Measurements from ENCODE around the gene TUBB3.

TUBB3 gene

DNA sequence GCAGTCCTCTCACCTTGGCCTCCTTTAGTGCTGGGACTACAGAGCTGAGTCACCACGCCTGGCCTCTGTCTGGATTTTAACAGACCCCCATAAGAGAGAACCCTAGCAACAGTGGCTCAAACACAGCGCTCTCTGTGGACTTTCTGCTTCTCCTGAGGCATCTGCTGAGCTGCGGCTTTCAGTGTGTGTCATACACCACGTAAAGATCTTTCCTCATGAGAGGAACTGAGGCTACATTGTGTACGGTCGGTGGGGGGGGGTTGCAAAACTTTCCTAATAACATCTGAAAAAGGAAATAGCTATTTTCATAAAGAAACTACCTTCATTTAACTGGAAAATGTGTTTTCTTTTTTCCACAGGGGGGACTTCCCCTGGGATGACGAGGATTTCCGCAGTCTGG, 58.3 kb downstream of the TUBB3 start:
- H3K27ac ChIP-seq = no peak overlapping the region
- peaks cover 54 to 84% (median 73%) of the 10 kb centered on the region in 3 donors for H3K36me3 ChIP-seq
- H3K9me3 ChIP-seq = no peaks in the 10 kb centered on the region
- intact Hi-C loops (cut with DNase I; ENCODE audit: low total_unique reads) = no loop called here
- no peaks in the 10 kb centered on the region for H3K4me1 ChIP-seq
- H3K27me3 ChIP-seq = no peaks in the 10 kb centered on the region
- TF ChIP-seq, protein P1, sequence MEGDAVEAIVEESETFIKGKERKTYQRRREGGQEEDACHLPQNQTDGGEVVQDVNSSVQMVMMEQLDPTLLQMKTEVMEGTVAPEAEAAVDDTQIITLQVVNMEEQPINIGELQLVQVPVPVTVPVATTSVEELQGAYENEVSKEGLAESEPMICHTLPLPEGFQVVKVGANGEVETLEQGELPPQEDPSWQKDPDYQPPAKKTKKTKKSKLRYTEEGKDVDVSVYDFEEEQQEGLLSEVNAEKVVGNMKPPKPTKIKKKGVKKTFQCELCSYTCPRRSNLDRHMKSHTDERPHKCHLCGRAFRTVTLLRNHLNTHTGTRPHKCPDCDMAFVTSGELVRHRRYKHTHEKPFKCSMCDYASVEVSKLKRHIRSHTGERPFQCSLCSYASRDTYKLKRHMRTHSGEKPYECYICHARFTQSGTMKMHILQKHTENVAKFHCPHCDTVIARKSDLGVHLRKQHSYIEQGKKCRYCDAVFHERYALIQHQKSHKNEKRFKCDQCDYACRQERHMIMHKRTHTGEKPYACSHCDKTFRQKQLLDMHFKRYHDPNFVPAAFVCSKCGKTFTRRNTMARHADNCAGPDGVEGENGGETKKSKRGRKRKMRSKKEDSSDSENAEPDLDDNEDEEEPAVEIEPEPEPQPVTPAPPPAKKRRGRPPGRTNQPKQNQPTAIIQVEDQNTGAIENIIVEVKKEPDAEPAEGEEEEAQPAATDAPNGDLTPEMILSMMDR (IDR thresholded peaks at IDR 0.05) = no peak
- DNase-seq = no peak
- H3K4me3 ChIP-seq = no peak overlapping the region

DNA sequence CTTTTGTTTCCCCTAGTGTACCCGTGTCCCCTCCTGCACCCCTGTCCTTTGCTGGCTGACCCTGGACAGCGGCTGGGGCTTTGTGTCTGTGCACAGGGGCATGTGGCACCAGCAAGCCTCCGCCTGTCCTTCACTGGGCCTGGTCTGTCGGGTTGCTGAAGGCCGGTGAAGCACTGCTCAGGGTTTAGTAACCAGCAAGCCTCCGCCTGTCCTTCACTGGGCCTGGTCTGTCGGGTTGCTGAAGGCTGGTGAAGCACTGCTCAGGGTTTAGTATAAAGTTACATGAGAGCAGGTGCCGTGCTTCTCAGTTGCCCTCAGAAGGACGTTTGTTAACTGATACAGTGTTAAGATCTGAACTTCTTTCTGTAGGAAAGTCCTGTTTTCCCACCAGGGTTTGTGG, 59.2 kb downstream of the TUBB3 start:
- peaks cover 58 to 91% (median 80%) of the 10 kb centered on the region in 3 donors for H3K36me3 ChIP-seq
- TF ChIP-seq, protein P1 (IDR thresholded peaks at IDR 0.05) = no peak
- intact Hi-C loops (cut with DNase I; ENCODE audit: low total_unique reads) = no loop called here
- no peaks in the 10 kb centered on the region for H3K4me1 ChIP-seq
- no peak for DNase-seq
- no peak overlapping the region for H3K4me3 ChIP-seq
- H3K27ac ChIP-seq = no peak overlapping the region
- H3K9me3 ChIP-seq = no peaks in the 10 kb centered on the region
- H3K27me3 ChIP-seq = no peaks in the 10 kb centered on the region

DNA sequence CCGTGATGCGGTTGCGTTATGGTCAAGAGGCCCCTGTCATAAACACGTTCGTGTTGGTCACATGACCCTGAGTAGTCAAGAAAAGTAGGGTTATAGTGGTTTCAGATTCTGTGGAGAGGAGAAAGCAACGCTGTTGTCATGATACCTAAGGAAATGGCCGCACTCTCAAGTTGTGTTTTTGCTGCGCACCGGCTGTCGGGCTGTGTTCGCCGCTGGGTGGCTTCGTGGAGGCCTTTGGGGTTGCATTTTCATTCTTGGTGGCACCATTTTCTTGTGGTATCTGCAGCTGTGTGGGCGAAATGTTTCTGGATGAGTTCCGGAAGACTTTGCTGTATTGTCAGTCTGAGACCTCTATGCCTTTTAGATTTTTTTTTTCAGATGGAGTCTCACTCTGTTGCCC, 60.4 kb downstream of the TUBB3 start:
- intact Hi-C loops (cut with DNase I; ENCODE audit: low total_unique reads) = no loop called here
- Histone ChIP-seq H3K36me3 (peaks cover 61 to 88% (median 81%) of the 10 kb centered on the region in 3 donors), H3K4me1 (no peaks in the 10 kb centered on the region), H3K27ac (no peak overlapping the region), H3K27me3 (no peaks in the 10 kb centered on the region), H3K4me3 (no peak overlapping the region), H3K9me3 (no peaks in the 10 kb centered on the region)
- no peak for DNase-seq
- TF ChIP-seq, protein P1 (IDR thresholded peaks at IDR 0.05) = no peak

DNA sequence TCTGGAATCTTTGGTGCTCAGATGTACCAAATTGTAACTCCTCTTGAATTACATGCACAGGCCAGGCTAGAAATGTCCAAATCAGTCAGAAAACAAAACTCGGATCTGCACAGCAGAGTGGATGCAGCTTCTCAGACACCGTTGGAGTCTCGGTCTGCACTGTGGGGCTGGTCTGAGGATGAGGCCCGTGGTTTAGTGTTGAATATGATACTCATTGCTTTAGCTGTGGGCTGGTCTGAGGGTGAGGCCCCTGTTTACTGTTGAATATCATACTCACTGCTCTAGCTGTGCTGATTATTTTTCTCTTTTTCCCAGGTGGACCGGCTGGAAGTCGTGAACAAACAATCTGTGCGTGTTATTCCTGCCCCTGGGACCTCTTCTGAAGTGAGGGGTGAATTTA, 61.1 kb downstream of the TUBB3 start:
- H3K27ac ChIP-seq = no peak overlapping the region
- TF ChIP-seq, protein P1 (IDR thresholded peaks at IDR 0.05) = no peak

DNA sequence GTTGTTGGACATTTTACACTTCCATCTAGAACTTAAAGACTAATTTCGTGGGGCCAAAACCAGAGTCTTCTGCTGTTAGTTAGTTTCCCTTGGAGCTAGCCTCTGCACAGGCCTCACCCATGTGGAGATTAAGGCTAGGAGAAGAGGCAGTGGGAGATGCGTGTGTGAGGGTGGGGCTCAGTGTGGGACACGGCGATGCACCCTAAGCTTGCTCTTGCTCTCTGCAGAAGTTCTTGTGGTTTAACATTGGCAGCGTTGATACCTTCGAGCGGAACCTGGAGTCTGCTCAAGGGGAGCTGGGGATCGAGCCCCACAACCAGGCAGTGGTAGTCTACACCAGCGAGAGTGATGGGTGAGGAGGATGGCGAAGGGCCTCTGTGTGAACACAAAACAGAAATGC, 62.1 kb downstream of the TUBB3 start:
- intact Hi-C loops (cut with DNase I; ENCODE audit: low total_unique reads) = no loop called here
- Histone ChIP-seq H3K27ac (no peak overlapping the region), H3K27me3 (no peaks in the 10 kb centered on the region), H3K36me3 (peaks cover 61 to 89% (median 71%) of the 10 kb centered on the region in 3 donors), H3K9me3 (no peaks in the 10 kb centered on the region), H3K4me3 (no peak overlapping the region), H3K4me1 (no peaks in the 10 kb centered on the region)
- TF ChIP-seq, protein P1 (IDR thresholded peaks at IDR 0.05) = no peak
- DNase-seq = no peak

More for the DNA sequence above, 61.1 kb downstream of the TUBB3 start:
- no peak for DNase-seq
- Histone ChIP-seq H3K4me1 (no peaks in the 10 kb centered on the region), H3K4me3 (no peak overlapping the region), H3K36me3 (peaks cover 61 to 88% (median 77%) of the 10 kb centered on the region in 3 donors), H3K9me3 (no peaks in the 10 kb centered on the region), H3K27me3 (no peaks in the 10 kb centered on the region)
- intact Hi-C loops (cut with DNase I; ENCODE audit: low total_unique reads) = no loop called here

Data from tibial artery (tissue), 4 donors.